ENCODE results near the gene FPGS. TPM values are rescaled to one million over a fixed set of nuclear protein-coding genes. Genes with fewer than 3 reads are reported as not detected.

The FPGS gene
- polyA plus RNA-seq, 2 of the 4 experiments (the other 2 are of a cell fraction): 28.8 to 48.5 TPM

DNA sequence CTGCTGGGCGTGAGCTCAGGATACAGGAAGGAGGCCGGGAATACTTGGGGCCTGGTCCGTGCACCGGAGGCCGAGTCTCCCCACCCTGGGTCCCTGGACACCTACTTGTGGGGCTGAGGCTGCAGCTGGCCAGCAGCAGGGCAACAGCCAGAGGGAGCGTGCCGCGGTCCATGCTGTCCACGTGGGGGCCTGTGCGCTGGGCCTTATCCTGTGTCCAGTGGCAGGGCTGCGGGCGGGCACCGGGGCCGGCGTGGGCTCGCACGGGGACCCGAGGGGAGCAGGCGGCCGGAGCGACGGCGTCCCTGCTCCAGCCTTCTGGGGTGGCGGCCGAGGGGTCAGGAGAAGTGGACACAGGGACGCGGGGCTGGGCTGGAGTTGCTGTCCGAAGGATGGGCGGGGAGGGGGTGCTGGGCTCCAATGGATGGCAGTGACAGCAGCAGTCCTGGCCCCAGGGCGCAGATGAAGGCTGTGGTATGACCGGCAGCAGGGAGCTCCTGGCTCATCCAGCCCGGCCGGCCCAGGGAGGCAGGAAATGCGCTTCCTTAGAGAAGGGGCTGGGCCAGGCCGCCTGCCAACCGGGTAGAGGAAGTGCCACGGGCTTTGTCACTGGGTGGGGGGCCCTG lies 51.6 kb downstream of the FPGS start, which contains the start of gene ENG:
ENG (minus strand) TSS at position 475 of the 623 bp plus-strand sequence; CDS start at position 172, 303 bp downstream.
- Histone ChIP-seq H3K4me2 (no peak within 1 kb of the TSS), H3K27ac (no peak within 1 kb of the TSS), H3K4me3 (no peak within 1 kb of the TSS), H3K9me3 (peaks cover 7% of the 10 kb centered on the region), H3K4me1 (no peaks in the 10 kb centered on the region; the same call in 2 of the 3 replicates)
- POLR2A ChIA-PET: no interaction called here
- peak; percentile 15 to 46; a peak in 3 of 6 replicates for ATAC-seq
- CTCF ChIA-PET: interaction anchor here (0.6 to 6.1 kb wide), 5 partner anchors 12 to 349 kb away, joined by 3 to 59 read pairs (median 3); no protein-coding TSS in a partner anchor
- DNase-seq (ENCODE audit: low read depth in 1 of 2, low spot score in 1 of 2): no peak
- TF ChIP-seq ZSCAN20 (CRISPR knock-in tag; IDR thresholded peaks at IDR 0.05) (no peak), SMC3 (IDR thresholded peaks at IDR 0.05) (no peak)
- 84% methylated on average over 30 of the region's 37 CpGs for WGBS (ENCODE audit: missing lambda C conversion rate)
- no peak for FAIRE-seq

DNA sequence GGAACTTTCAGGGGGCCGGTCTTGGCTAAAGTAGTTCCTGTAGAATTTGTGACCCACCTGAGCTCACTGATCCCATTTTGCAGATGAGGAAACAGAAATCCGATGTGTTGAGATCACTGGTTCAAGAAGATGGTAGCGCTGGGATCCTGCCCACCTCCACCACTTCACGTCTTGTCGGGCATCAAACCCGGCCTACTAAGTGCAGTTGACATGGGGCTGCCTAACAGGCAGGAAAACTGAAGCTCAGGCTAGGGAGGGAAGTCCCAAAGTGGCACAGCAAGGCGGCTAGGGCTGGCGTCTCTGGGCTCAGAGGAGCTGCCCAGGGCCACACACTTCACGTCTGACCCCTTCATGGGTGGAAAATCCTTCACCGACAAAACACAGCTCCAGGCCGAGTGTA lies 52.3 kb downstream of the FPGS start:
- DNase-seq (ENCODE audit: low read depth in 1 of 2, low spot score in 1 of 2) (no peak), FAIRE-seq (no peak), ATAC-seq (no peak)
- Histone ChIP-seq H3K4me2 (no peak overlapping the region), H3K4me3 (no peak overlapping the region), H3K9me3 (peaks cover under 1% of the 10 kb centered on the region; the same call in 2 of the 3 replicates), H3K27ac (no peak overlapping the region), H3K4me1 (no peaks in the 10 kb centered on the region; the same call in 2 of the 3 replicates)
- ChIA-PET CTCF (interaction anchor here (0.6 to 6.1 kb wide), 8 partner anchors 12 to 350 kb away, joined by 3 to 59 read pairs (median 3); partner anchors contain the start of genes CDK9 and TOR2A), POLR2A (interaction anchor here (0.6 kb wide), 1 partner anchor 62 kb away, joined by 3 read pairs; the partner anchor contains the start of gene ST6GALNAC4)
- no peak for TF ChIP-seq NPAS2 (CRISPR knock-in tag; IDR thresholded peaks at IDR 0.05; ENCODE audit: borderline replicate concordance)
- no peak for TF ChIP-seq HDAC2 (IDR thresholded peaks at IDR 0.05)
- no peak for TF ChIP-seq CHD2 (IDR thresholded peaks at IDR 0.05; ENCODE audit: low read length, partially characterized antibody)
- TF ChIP-seq, protein P1, sequence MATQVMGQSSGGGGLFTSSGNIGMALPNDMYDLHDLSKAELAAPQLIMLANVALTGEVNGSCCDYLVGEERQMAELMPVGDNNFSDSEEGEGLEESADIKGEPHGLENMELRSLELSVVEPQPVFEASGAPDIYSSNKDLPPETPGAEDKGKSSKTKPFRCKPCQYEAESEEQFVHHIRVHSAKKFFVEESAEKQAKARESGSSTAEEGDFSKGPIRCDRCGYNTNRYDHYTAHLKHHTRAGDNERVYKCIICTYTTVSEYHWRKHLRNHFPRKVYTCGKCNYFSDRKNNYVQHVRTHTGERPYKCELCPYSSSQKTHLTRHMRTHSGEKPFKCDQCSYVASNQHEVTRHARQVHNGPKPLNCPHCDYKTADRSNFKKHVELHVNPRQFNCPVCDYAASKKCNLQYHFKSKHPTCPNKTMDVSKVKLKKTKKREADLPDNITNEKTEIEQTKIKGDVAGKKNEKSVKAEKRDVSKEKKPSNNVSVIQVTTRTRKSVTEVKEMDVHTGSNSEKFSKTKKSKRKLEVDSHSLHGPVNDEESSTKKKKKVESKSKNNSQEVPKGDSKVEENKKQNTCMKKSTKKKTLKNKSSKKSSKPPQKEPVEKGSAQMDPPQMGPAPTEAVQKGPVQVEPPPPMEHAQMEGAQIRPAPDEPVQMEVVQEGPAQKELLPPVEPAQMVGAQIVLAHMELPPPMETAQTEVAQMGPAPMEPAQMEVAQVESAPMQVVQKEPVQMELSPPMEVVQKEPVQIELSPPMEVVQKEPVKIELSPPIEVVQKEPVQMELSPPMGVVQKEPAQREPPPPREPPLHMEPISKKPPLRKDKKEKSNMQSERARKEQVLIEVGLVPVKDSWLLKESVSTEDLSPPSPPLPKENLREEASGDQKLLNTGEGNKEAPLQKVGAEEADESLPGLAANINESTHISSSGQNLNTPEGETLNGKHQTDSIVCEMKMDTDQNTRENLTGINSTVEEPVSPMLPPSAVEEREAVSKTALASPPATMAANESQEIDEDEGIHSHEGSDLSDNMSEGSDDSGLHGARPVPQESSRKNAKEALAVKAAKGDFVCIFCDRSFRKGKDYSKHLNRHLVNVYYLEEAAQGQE (IDR thresholded peaks at IDR 0.05): no peak
- TF ChIP-seq RFX5 (IDR thresholded peaks at IDR 0.05): no peak
- no peak for TF ChIP-seq EHF (CRISPR knock-in tag; IDR thresholded peaks at IDR 0.05)
- no peak for TF ChIP-seq CHD4 (IDR thresholded peaks at IDR 0.05; ENCODE audit: borderline replicate concordance)
- TF ChIP-seq CBX8 (IDR thresholded peaks at IDR 0.05): no peak
- no peak for TF ChIP-seq EHMT2 (IDR thresholded peaks at IDR 0.05; ENCODE audit: low read depth)
- TF ChIP-seq, protein P2, sequence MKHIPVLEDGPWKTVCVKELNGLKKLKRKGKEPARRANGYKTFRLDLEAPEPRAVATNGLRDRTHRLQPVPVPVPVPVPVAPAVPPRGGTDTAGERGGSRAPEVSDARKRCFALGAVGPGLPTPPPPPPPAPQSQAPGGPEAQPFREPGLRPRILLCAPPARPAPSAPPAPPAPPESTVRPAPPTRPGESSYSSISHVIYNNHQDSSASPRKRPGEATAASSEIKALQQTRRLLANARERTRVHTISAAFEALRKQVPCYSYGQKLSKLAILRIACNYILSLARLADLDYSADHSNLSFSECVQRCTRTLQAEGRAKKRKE (CRISPR knock-in tag; IDR thresholded peaks at IDR 0.05; ENCODE audit: low read depth): no peak
- no peak for TF ChIP-seq ZFP36 (IDR thresholded peaks at IDR 0.05; ENCODE audit: borderline replicate concordance, partially characterized antibody)
- TF ChIP-seq MYC (IDR thresholded peaks at IDR 0.05; ENCODE audit: borderline replicate concordance, low read length): no peak
- TF ChIP-seq, protein P3, sequence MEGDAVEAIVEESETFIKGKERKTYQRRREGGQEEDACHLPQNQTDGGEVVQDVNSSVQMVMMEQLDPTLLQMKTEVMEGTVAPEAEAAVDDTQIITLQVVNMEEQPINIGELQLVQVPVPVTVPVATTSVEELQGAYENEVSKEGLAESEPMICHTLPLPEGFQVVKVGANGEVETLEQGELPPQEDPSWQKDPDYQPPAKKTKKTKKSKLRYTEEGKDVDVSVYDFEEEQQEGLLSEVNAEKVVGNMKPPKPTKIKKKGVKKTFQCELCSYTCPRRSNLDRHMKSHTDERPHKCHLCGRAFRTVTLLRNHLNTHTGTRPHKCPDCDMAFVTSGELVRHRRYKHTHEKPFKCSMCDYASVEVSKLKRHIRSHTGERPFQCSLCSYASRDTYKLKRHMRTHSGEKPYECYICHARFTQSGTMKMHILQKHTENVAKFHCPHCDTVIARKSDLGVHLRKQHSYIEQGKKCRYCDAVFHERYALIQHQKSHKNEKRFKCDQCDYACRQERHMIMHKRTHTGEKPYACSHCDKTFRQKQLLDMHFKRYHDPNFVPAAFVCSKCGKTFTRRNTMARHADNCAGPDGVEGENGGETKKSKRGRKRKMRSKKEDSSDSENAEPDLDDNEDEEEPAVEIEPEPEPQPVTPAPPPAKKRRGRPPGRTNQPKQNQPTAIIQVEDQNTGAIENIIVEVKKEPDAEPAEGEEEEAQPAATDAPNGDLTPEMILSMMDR (IDR thresholded peaks at IDR 0.05): no peak
- TF ChIP-seq HOXB13 (CRISPR knock-in tag; IDR thresholded peaks at IDR 0.05; ENCODE audit: low read depth): no peak
- no peak for TF ChIP-seq SREBF2 (IDR thresholded peaks at IDR 0.05)
- TF ChIP-seq ESRRA (IDR thresholded peaks at IDR 0.05; ENCODE audit: borderline replicate concordance, low read length): no peak
- no peak for TF ChIP-seq GATA3 (IDR thresholded peaks at IDR 0.05; ENCODE audit: borderline replicate concordance)
- TF ChIP-seq POLR2A (IDR thresholded peaks at IDR 0.05; ENCODE audit: low read length): no peak
- WGBS (ENCODE audit: missing lambda C conversion rate): 76% methylated on average over 11 of the region's 11 CpGs

Data from A549 (cell line).